Psoas muscle (tissue), 8 donors: ENCODE measurements around the gene TAT. TPM values are rescaled to one million over a fixed set of nuclear protein-coding genes. Genes with fewer than 3 reads are reported as not detected.
"Not testable (repeated sequence)": the region's sequence is repeated elsewhere in the genome, so short reads cannot be mapped to it uniquely, and the experiment has no call there.

Source experiments
- ATAC-seq, 4 donors: fragments of 200-7000 bp; cut with Tn5 transposase; one replicate each; pipeline ENCODE4 v1.9.1; 2020; ENCODE audit warnings: moderate library complexity in 3 of 4, mild to moderate bottlenecking in 2 of 4
- DNase-seq, 2 donors: peaks; one replicate each; pipeline ENCODE4 v3.0.0-alpha.2; 2020
- H3K27ac ChIP-seq: fragments of 200-600 bp; one replicate; pipeline ENCODE4 v1.8.0; 2022
- H3K27me3 ChIP-seq, 3 donors: fragments of 200-600 bp in 1 of 3; one replicate each; pipeline versions ENCODE4 v1.6.1 to v1.8.0; 2013 to 2022; ENCODE audit warnings: low read length in 2 of 3, mild to moderate bottlenecking in 2 of 3, moderate library complexity in 1 of 3; ENCODE audit not compliant: insufficient read depth in 3 of 3
- H3K36me3 ChIP-seq, 2 donors: fragments of 200-600 bp in 1 of 2; one replicate each; pipeline versions ENCODE4 v1.6.1 to v1.8.0; 2013 to 2022; ENCODE audit warnings: low read depth in 1 of 2, mild to moderate bottlenecking in 1 of 2, moderate library complexity in 1 of 2; ENCODE audit not compliant: insufficient read depth in 1 of 2
- H3K4me1 ChIP-seq: fragments of 200-600 bp; one replicate; pipeline ENCODE4 v1.8.0; 2022
- H3K4me3 ChIP-seq: fragments of 200-600 bp; one replicate; pipeline ENCODE4 v1.8.0; 2022; ENCODE audit warnings: mild to moderate bottlenecking
- H3K9me3 ChIP-seq: fragments of 200-600 bp; one replicate; pipeline ENCODE4 v1.8.0; 2022
- WGBS, 3 donors: extraction: QIAGEN DNeasy Blood & Tissue Kit; methylation state at CpG; one replicate each; pipeline versions ENCODE4 v1.1.6 to v1.1.7; 2013; 5-methylcytosine and 5-hydroxymethylcytosine counted together
- intact Hi-C, 2 donors: fragments of 100-400 bp; cut with DNase I; formaldehyde crosslinking; loops; one replicate each; pipeline versions ENCODE4 v1.11.0 to v1.14.2; 2022
- polyA plus RNA-seq, 3 donors: library from polyadenylated mRNA; stranded (reverse); fragments of 200-250 nt; gene quantifications; one replicate each; pipeline ENCODE4 v1.2.3, GENCODE V29; 2013
- total RNA-seq, 4 donors: library from RNA; stranded (reverse); fragmentation: NEBNext Ultra II Directional in 2 of 4; extraction: Animal tissue kit (Norgen Biotek cat#: 25700) in 2 of 4; gene quantifications; one replicate each; pipeline versions ENCODE4 v1.2.1 to v1.2.4, GENCODE V29; 2021 to 2023
- TF ChIP-seq, protein P1 (sequence below): fragments of 200-600 bp; IDR thresholded peaks from one replicate; pipeline ENCODE4 v1.8.0; 2022; ENCODE audit warnings: antibody characterized with exemption
- donor health status: healthy with polysubstance abuse.
- donor health status: DM: no; HTN: no; CAD: no; lungs with moderate emphysema.
- donor health status: Bipolar disorder and iron deficiency.
- donor health status: healthy.
- donor health status: DM: yes; HTN: yes; CAD: no.
- donor health status: DM: no; HTN: no; CAD: no.
- donor health status: DM: no; HTN: no; CAD: no.
- donor health status: DM: yes; HTN: yes; CAD: no.

TAT gene
- total and polyA plus RNA-seq, 7 donors = 0.17 to 0.26 TPM; not detected in 5

GRCh38 chr16:71622088-71622487 is 45.2 kb upstream of the TAT start:
- no peak for ATAC-seq
- peaks cover 0 to 37% (median 17%) of the 10 kb centered on the region in 3 donors for H3K27me3 ChIP-seq
- H3K27ac ChIP-seq = no peak overlapping the region
- TF ChIP-seq, protein P1, sequence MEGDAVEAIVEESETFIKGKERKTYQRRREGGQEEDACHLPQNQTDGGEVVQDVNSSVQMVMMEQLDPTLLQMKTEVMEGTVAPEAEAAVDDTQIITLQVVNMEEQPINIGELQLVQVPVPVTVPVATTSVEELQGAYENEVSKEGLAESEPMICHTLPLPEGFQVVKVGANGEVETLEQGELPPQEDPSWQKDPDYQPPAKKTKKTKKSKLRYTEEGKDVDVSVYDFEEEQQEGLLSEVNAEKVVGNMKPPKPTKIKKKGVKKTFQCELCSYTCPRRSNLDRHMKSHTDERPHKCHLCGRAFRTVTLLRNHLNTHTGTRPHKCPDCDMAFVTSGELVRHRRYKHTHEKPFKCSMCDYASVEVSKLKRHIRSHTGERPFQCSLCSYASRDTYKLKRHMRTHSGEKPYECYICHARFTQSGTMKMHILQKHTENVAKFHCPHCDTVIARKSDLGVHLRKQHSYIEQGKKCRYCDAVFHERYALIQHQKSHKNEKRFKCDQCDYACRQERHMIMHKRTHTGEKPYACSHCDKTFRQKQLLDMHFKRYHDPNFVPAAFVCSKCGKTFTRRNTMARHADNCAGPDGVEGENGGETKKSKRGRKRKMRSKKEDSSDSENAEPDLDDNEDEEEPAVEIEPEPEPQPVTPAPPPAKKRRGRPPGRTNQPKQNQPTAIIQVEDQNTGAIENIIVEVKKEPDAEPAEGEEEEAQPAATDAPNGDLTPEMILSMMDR = no peak
- no peak for DNase-seq
- intact Hi-C loops = no loop called here
- H3K4me1 ChIP-seq = no peaks in the 10 kb centered on the region
- H3K36me3 ChIP-seq = no peaks in the 10 kb centered on the region
- H3K9me3 ChIP-seq = no peaks in the 10 kb centered on the region
- H3K4me3 ChIP-seq = no peak overlapping the region

DNA sequence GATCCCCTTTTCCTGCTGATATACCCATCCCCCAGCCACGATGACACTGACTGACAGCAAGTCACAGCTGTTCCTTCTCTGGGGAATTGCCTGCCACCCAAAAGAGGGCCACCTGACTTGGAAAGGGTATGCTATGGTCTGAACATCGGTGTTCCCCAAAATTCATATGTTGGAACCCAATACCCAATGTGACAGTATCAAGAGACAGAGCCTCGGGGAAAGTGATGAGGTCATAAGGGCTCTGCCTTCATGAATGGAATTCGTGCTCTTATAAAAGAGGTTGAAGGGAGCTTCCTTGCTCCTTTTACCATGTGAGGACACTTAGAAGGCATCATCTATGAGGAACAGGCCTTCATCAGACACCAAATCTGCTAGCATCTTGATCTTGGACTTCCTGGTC is 41.5 kb upstream of the TAT start:
- intact Hi-C loops = loop anchor here (5.0 to 10.0 kb wide), 2 partner anchors 204 to 864 kb away; no protein-coding TSS in a partner anchor
- peaks cover 0 to 21% (median 0%) of the 10 kb centered on the region in 3 donors for H3K27me3 ChIP-seq
- H3K4me3 ChIP-seq = no peak overlapping the region
- DNase-seq (no peak), ATAC-seq (no peak)
- TF ChIP-seq, protein P1 = no peak
- H3K27ac ChIP-seq = no peak overlapping the region
- H3K9me3 ChIP-seq = no peaks in the 10 kb centered on the region
- H3K4me1 ChIP-seq = no peaks in the 10 kb centered on the region
- no peaks in the 10 kb centered on the region for H3K36me3 ChIP-seq
- 61 to 69% (median 67%) methylated on average over 4 of the region's 4 CpGs for WGBS, 3 donors

DNA sequence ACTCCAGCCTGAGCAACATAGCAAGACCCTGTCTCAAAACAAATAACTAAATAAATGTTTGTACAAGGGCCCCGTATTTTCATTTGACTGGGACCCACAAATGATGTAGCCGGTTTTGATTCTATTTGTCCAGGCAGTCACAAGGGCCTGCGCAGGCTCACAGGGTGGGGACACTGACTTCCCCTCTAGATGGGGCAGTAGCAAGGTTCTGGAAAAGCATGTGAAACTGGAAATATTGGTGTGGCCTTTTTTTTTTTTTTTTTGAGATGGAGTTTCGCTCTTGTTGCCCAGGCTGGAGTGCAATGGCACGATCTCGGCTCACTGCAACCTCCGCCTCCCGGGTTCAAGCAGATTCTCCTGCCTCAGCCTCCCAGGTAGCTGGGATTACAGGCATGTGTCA is 38.1 kb upstream of the TAT start:
- not testable (repeated sequence) for H3K4me1 ChIP-seq, H3K4me3 ChIP-seq, H3K9me3 ChIP-seq, ATAC-seq, H3K36me3 ChIP-seq, H3K27ac ChIP-seq, DNase-seq
- intact Hi-C loops = loop anchor here (5.0 to 10.0 kb wide), 2 partner anchors 200 to 867 kb away; no protein-coding TSS in a partner anchor
- WGBS, 3 donors = 83 to 85% (median 85%) methylated on average over 7 to 8 of the region's 8 CpGs
- H3K27me3 ChIP-seq = peaks cover 0 to 24% (median 0%) of the 10 kb centered on the region in 3 donors

DNA sequence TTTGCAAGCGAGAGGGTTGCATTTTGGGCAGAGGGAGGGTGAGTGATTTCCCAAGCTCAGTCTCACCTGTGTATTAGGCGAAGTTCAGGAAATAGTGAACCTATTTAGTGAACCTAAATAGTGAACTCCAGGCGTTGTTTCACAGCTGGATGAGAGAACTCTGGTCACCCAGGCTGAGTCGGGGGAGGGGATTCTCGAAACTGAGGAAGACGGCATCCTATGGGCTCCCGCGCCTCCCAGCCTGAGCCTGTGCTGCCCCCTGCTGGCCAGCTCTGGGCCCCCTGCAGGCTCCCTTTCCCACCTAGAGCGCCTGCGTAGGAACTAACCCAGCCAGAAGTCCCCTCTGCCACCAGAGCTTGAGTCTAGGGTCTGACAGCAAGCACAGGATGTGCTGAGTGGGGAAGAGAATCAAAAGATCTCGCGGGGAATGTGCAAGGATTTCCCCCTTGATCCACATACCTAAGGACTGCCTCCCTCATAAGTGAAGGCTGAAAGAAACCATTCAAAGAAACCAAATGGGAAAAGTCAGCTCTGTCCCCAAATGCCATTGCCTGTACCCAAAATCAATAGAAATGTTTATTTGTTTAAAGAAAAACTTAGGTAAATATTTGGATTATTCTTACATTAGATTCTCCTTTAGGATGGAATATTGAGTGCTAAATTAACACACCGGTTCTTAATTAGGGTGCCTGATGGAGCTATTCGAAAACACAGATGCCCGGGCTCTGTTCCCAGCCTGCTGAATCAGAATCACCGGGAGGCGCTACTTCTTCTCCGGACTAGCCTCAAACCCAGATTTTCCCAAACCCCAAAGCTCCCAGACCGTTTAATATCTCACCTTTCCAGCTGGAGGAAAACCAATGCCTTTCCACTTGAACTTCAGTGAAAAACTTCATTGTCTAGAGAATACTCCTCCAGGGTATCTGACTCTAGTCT is 34.3 kb upstream of the TAT start:
- Histone ChIP-seq H3K36me3 (no peaks in the 10 kb centered on the region), H3K4me1 (no peaks in the 10 kb centered on the region), H3K27ac (no peak overlapping the region), H3K9me3 (no peaks in the 10 kb centered on the region), H3K27me3 (peaks cover 0 to 24% (median 2%) of the 10 kb centered on the region in 3 donors), H3K4me3 (no peak overlapping the region)
- ATAC-seq (peak in 2 of 4 donors; percentile 55 to 67), DNase-seq (peak; percentile 50 to 68)
- intact Hi-C loops = loop anchor here in 1 of 2 donors (10.0 kb wide), 1 partner anchor 196 kb away; no protein-coding TSS in a partner anchor
- TF ChIP-seq, protein P1 = peak; percentile 65
- WGBS, 3 donors = 13 to 14% (median 13%) methylated on average over 19 of the region's 19 CpGs

- intact Hi-C loops = loop anchor here in 1 of 2 donors (10.0 kb wide), 1 partner anchor 196 kb away; no protein-coding TSS in a partner anchor
- H3K27me3 ChIP-seq = peaks cover 0 to 24% (median 2%) of the 10 kb centered on the region in 3 donors
- H3K36me3 ChIP-seq = no peaks in the 10 kb centered on the region
- H3K9me3 ChIP-seq = no peaks in the 10 kb centered on the region
- no peak overlapping the region for H3K4me3 ChIP-seq
- ATAC-seq = no peak
- 70 to 76% (median 71%) methylated on average over 4 of the region's 4 CpGs for WGBS, 3 donors
- DNase-seq = no peak
- H3K27ac ChIP-seq = no peak overlapping the region
- TF ChIP-seq, protein P1 = no peak
- no peaks in the 10 kb centered on the region for H3K4me1 ChIP-seq
Measured at GRCh38 chr16:71610447-71610846, 33.6 kb upstream of the TAT start.
